ENCODE results near the gene PNMA1. TPM values are rescaled to one million over a fixed set of nuclear protein-coding genes. Genes with fewer than 3 reads are reported as not detected.

Gene PNMA1
- total RNA-seq, 1 experiment from 2014 or later, result 24.6 TPM

DNA sequence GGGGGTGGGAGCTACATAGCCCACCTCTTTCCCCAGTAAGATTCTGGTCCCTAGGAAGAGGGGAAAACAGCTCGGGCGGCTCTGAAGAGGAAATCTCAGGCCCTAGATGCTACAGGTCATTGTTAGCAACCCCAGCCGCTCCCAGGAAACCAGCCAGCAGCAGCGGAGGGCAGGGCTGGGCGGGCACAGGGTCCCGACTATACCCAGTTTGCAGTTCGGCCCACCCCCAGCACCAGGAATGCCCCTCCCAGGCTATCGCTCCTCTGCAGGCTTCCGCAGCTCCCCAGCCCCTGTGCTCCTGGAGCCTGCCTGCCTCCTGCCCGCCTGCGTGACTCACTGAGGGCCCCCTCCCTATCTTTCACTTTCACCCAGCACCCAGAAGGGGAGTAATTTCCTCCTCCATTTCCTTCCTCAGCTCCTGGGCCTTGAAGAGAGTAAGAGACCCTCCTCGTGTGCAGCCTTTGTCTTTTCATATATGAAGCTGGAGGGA is 27.2 kb upstream of the PNMA1 start:
- no TSS peak for BruUV-seq (replicated peaks)

GRCh38 chr14:73740618-73741326 is 26.6 kb upstream of the PNMA1 start:
- BruUV-seq (replicated peaks), result no TSS peak
- Histone ChIP-seq H3K9me2 (ENCODE audit: insufficient read depth) (no peaks in the 10 kb centered on the region), H3K4me2 (ENCODE audit: low read length) (peak overlapping the region; percentile 89), H3K27me3 (ENCODE audit: insufficient read depth, low read length) (no peaks in the 10 kb centered on the region), H4K20me1 (ENCODE audit: insufficient read depth) (peaks cover 3% of the 10 kb centered on the region; the same call in 1 of the 2 replicates), H3K9me3 (ENCODE audit: control insufficient read depth in 1 of 2, insufficient read depth in 1 of 2, low read depth in 1 of 2, low read length in 2 of 2) (no peaks in the 10 kb centered on the region), H3K4me1 (ENCODE audit: control insufficient read depth in 1 of 2, insufficient read depth in 2 of 2, low read length in 2 of 2) (peaks cover 61 to 65% of the 10 kb centered on the region in 2 experiments), H3K27ac (ENCODE audit: low read depth, low read length) (peak overlapping the region; percentile 84), H3K4me3 (replicated peaks in 1 of 2; ENCODE audit: low read depth in 1 of 2, low read length in 2 of 2) (peak overlapping the region; percentile 37 to 52; a peak in 3 of 4 replicates), H2AFZ (ENCODE audit: low read depth, low read length, poor library complexity, severe bottlenecking) (no peak overlapping the region), H3K9ac (ENCODE audit: low read length) (peak overlapping the region; percentile 64), H3K79me2 (ENCODE audit: insufficient read depth, low read length) (peaks cover 68% of the 10 kb centered on the region), H3K36me3 (ENCODE audit: control insufficient read depth in 1 of 2, insufficient read depth in 2 of 2, low read length in 2 of 2) (peaks cover 8 to 9% of the 10 kb centered on the region in 2 experiments; a peak in 2 of 4 replicates)
- peak; percentile 61 for DNase-seq (ENCODE audit: low read depth, low spot score)
- RAD21 ChIA-PET (ENCODE audit: low non-redundant PET in 1 of 2, low total read pairs in 2 of 2, uncharacterized antibody in 2 of 2, unreplicated experiment in 2 of 2), result interaction anchor here (0.7 to 2.0 kb wide), 6 partner anchors 9 to 111 kb away, joined by 3 to 5 read pairs (median 3); partner anchors contain the start of gene PTGR2 (in 1 of the 2)
- TF ChIP-seq RAD21 (IDR thresholded peaks at IDR 0.05; ENCODE audit: low read depth) (no peak), YY1 (IDR thresholded peaks at IDR 0.05; ENCODE audit: extremely low read depth, insufficient replicate concordance, low read depth, low read length) (peak; percentile 14), POLR2AphosphoS5 (IDR thresholded peaks at IDR 0.05; ENCODE audit: low read depth, low read length) (peak; percentile 57; the same call in 1 of the 2 replicates)
- CTCF ChIA-PET, result interaction anchor here (0.7 to 2.5 kb wide), 5 partner anchors 9 to 110 kb away, joined by 3 to 13 read pairs (median 5); partner anchors contain the start of gene PTGR2
- ATAC-seq, result peak; percentile 83
- intact Hi-C loops (cut with micrococcal nuclease), result loop anchor here (1.0 kb wide), 1 partner anchor 20 kb away; a partner anchor contains a TSS
- POLR2A ChIA-PET, result interaction anchor here (1.0 to 2.2 kb wide), 4 partner anchors 9 to 18 kb away, joined by 3 to 14 read pairs (median 4); a partner anchor contains a TSS

More for the DNA sequence above, 27.2 kb upstream of the PNMA1 start:
- peak overlapping the region; percentile 37 to 52 for H3K4me3 ChIP-seq (replicated peaks in 1 of 2; ENCODE audit: low read depth in 1 of 2, low read length in 2 of 2)
- ChIA-PET POLR2A (interaction anchor here (1.0 to 2.2 kb wide), 5 partner anchors 8 to 18 kb away, joined by 3 to 14 read pairs (median 3); a partner anchor contains a TSS), CTCF (interaction anchor here (0.7 to 2.5 kb wide), 5 partner anchors 10 to 110 kb away, joined by 3 to 13 read pairs (median 5); partner anchors contain the start of gene PTGR2), RAD21 (ENCODE audit: low non-redundant PET in 1 of 2, low total read pairs in 2 of 2, uncharacterized antibody in 2 of 2, unreplicated experiment in 2 of 2) (interaction anchor here (0.7 to 2.0 kb wide), 7 partner anchors 8 to 110 kb away, joined by 3 to 5 read pairs (median 3); partner anchors contain the start of gene PTGR2 (in 1 of the 2))
- H3K9me2 ChIP-seq (ENCODE audit: insufficient read depth), result no peaks in the 10 kb centered on the region
- ATAC-seq, result peak; percentile 67
- H3K27ac ChIP-seq (ENCODE audit: low read depth, low read length), result peak overlapping the region; percentile 84
- no peaks in the 10 kb centered on the region for H3K9me3 ChIP-seq (ENCODE audit: control insufficient read depth in 1 of 2, insufficient read depth in 1 of 2, low read depth in 1 of 2, low read length in 2 of 2)
- intact Hi-C loops (cut with micrococcal nuclease), result loop anchor here (1.0 kb wide), 1 partner anchor 19 kb away; a partner anchor contains a TSS
- H3K4me2 ChIP-seq (ENCODE audit: low read length), result peak overlapping the region; percentile 89
- DNase-seq (ENCODE audit: low read depth, low spot score), result no peak
- peaks cover 3% of the 10 kb centered on the region; the same call in 1 of the 2 replicates for H4K20me1 ChIP-seq (ENCODE audit: insufficient read depth)
- H3K36me3 ChIP-seq (ENCODE audit: control insufficient read depth in 1 of 2, insufficient read depth in 2 of 2, low read length in 2 of 2), result peaks cover 8 to 9% of the 10 kb centered on the region in 2 experiments; a peak in 2 of 4 replicates
- no peaks in the 10 kb centered on the region for H3K27me3 ChIP-seq (ENCODE audit: insufficient read depth, low read length)
- H3K4me1 ChIP-seq (ENCODE audit: control insufficient read depth in 1 of 2, insufficient read depth in 2 of 2, low read length in 2 of 2), result peaks cover 66 to 72% of the 10 kb centered on the region in 2 experiments
- no peak overlapping the region for H2AFZ ChIP-seq (ENCODE audit: low read depth, low read length, poor library complexity, severe bottlenecking)
- H3K9ac ChIP-seq (ENCODE audit: low read length), result peak overlapping the region; percentile 64
- peaks cover 74% of the 10 kb centered on the region for H3K79me2 ChIP-seq (ENCODE audit: insufficient read depth, low read length)
- TF ChIP-seq RAD21 (IDR thresholded peaks at IDR 0.05; ENCODE audit: low read depth), result no peak
- TF ChIP-seq POLR2AphosphoS5 (IDR thresholded peaks at IDR 0.05; ENCODE audit: low read depth, low read length), result peak; percentile 29; the same call in 1 of the 2 replicates

Data from HCT116 (cell line).